HEK293T (cell line): Measurements from ENCODE around the gene APBB2.

ENCODE experiments used
- CTCF ChIA-PET: fragments of 350-600 bp; formaldehyde crosslinking; extraction: SDS; loops from one replicate; lab custom pipeline; 2021; ENCODE audit warnings: antibody characterized with exemption, inconsistent platforms; lab: Yijun Ruan, JAX
- POLR2A ChIA-PET: fragments of 350-600 bp; formaldehyde crosslinking; extraction: SDS; loops from one replicate; lab custom pipeline; 2020; ENCODE audit warnings: antibody characterized with exemption, inconsistent platforms; lab: Yijun Ruan, JAX
- DNase-seq: peaks from one replicate; pipeline ENCODE4 v3.0.0; 2012; ENCODE audit warnings: mixed read lengths; ENCODE audit errors: extremely low spot score
- ARNT ChIP-seq: fragments of 450-650 bp; IDR thresholded peaks from 2 replicates; pipeline ENCODE4 v1.6.1; 2017; ENCODE audit warnings: mild to moderate bottlenecking
- BHLHE40 ChIP-seq: fragments of 450-650 bp; IDR thresholded peaks from 2 replicates; pipeline ENCODE4 v1.6.1; 2016; ENCODE audit warnings: mild to moderate bottlenecking, moderate library complexity, borderline replicate concordance
- CTBP1 ChIP-seq: fragments of 450-650 bp; IDR thresholded peaks from 2 replicates; pipeline ENCODE4 v1.6.1; 2016; ENCODE audit warnings: borderline replicate concordance
- ELF4 ChIP-seq: fragments of 450-650 bp; IDR thresholded peaks from 2 replicates; pipeline ENCODE4 v1.6.1; 2017; ENCODE audit warnings: antibody characterized with exemption
- FOXA1 ChIP-seq: fragments of 450-650 bp; IDR thresholded peaks from 2 replicates; pipeline ENCODE4 v1.6.1; 2016; ENCODE audit warnings: mild to moderate bottlenecking
- FOXK2 ChIP-seq: fragments of 450-650 bp; IDR thresholded peaks from 2 replicates; pipeline ENCODE4 v1.6.1; 2016; ENCODE audit warnings: mild to moderate bottlenecking
- FOXM1 ChIP-seq: fragments of 450-650 bp; IDR thresholded peaks from 2 replicates; pipeline ENCODE4 v1.6.1; 2017; ENCODE audit warnings: mild to moderate bottlenecking, borderline replicate concordance
- HDGF ChIP-seq: fragments of 450-650 bp; IDR thresholded peaks from 2 replicates; pipeline ENCODE4 v1.6.1; 2017; ENCODE audit warnings: antibody characterized with exemption, borderline replicate concordance
- L3MBTL2 ChIP-seq: fragments of 450-650 bp; conservative IDR thresholded peaks from 2 replicates; pipeline ENCODE4 v1.6.1; 2016; ENCODE audit warnings: mild to moderate bottlenecking
- LEF1 ChIP-seq: fragments of 450-650 bp; IDR thresholded peaks from 2 replicates; pipeline ENCODE4 v1.6.1; 2017; ENCODE audit warnings: mild to moderate bottlenecking, borderline replicate concordance
- NFRKB ChIP-seq: fragments of 450-650 bp; IDR thresholded peaks from 2 replicates; pipeline ENCODE4 v1.6.1; 2016; ENCODE audit warnings: mild to moderate bottlenecking, moderate library complexity
- SP1 ChIP-seq: fragments of 450-650 bp; IDR thresholded peaks from 2 replicates; pipeline ENCODE4 v1.6.1; 2017
- SUZ12 ChIP-seq: fragments of 450-650 bp; IDR thresholded peaks from 2 replicates; pipeline ENCODE4 v1.6.1; 2016; ENCODE audit warnings: mild to moderate bottlenecking
- TARDBP ChIP-seq: fragments of 450-650 bp; IDR thresholded peaks from 2 replicates; pipeline ENCODE4 v1.6.1; 2016
- ZNF384 ChIP-seq: fragments of 450-650 bp; IDR thresholded peaks from 2 replicates; pipeline ENCODE4 v1.6.1; 2016
- TF ChIP-seq, protein P1 (sequence below): fragments of 450-650 bp; IDR thresholded peaks from 2 replicates; pipeline ENCODE4 v1.6.1; 2016

APBB2 gene

DNA sequence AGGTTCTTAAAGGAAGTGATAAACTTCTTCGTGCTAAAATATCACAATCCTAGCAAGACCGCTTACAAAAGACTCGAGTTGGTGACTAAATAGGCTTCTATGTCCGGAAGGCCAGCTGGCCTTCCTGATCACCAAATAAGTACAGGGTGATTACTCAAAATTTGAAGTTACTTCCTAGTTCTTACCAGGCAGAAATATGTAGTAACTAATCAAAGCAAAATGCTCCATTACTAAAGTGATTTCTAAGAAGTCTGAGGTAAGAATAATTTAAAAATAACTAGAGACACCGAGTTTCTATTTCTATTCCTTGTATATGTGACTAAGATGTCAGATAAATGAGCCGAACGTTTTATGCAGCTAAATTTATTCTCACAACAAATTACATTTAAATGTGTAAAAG lies 402.4 kb downstream of the APBB2 start:
- DNase-seq = no peak
- ChIA-PET CTCF (interaction anchor here (0.6 to 0.8 kb wide), 2 partner anchors 29 to 176 kb away, joined by 3 read pairs; no protein-coding TSS in a partner anchor), POLR2A (no interaction called here)
- TF ChIP-seq FOXA1 (no peak), LEF1 (no peak), ELF4 (no peak), ARNT (no peak), L3MBTL2 (no peak), BHLHE40 (no peak), HDGF (no peak), SUZ12 (no peak), FOXK2 (no peak), NFRKB (no peak), ZNF384 (no peak), FOXM1 (no peak), CTBP1 (no peak), TARDBP (no peak), SP1 (no peak)
- TF ChIP-seq, protein P1, sequence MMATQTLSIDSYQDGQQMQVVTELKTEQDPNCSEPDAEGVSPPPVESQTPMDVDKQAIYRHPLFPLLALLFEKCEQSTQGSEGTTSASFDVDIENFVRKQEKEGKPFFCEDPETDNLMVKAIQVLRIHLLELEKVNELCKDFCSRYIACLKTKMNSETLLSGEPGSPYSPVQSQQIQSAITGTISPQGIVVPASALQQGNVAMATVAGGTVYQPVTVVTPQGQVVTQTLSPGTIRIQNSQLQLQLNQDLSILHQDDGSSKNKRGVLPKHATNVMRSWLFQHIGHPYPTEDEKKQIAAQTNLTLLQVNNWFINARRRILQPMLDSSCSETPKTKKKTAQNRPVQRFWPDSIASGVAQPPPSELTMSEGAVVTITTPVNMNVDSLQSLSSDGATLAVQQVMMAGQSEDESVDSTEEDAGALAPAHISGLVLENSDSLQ = no peak

DNA sequence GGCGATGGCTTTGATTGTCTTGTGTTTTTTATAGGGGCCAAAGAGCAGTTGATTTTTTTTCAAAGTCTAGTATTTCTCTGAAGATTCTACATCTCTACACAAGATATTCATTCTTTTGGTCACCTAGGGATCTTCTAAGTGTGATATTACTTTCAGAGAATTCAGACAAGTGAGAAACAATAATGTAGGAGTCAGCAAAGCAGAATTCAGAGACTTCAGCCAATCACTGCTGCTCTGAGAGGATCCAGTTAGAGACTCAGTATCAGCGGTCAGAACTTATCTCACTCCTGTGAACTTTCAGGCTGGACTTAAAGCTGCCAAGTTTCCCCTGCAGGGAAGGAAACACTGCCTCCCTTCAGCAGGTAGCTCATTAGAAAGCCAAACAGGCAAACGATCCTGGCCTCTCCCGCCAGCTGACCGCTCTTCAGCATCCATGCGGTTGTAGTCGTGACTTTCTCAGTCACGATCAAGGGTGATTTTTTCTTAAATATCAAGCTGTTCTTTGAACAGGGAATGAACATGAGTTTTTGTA lies 405.4 kb downstream of the APBB2 start:
- POLR2A ChIA-PET = no interaction called here
- TF ChIP-seq LEF1 (no peak), FOXK2 (no peak), BHLHE40 (no peak), FOXM1 (no peak), SUZ12 (no peak), L3MBTL2 (no peak), ARNT (no peak), FOXA1 (no peak), ZNF384 (no peak), NFRKB (no peak), SP1 (no peak), TARDBP (no peak), HDGF (no peak), CTBP1 (no peak), ELF4 (no peak)
- TF ChIP-seq, protein P1 = no peak
- DNase-seq = no peak
- CTCF ChIA-PET = no interaction called here

DNA sequence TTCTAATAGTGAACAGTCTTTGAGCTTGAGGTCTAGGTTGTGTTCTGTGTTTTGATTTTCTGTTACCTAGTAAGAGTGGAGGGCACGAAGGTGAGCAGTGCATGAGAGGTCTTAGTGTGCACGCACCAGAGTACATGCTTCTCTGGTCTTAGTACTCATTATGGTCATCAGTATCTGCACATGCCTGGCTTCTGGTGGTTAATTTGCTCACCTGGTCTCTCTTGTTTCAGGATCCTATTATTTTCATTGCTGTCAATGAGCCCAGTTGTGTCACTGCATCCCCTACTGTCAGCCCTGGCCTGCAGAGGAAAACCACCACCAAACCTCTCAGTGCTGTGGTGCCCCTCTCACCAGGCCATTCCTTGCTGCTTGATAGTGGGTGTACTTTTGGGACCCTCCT lies 409.7 kb downstream of the APBB2 start:
- ChIA-PET POLR2A (no interaction called here), CTCF (interaction anchor here (0.6 kb wide), 1 partner anchor 37 kb away, joined by 3 read pairs; no protein-coding TSS in a partner anchor)
- TF ChIP-seq SP1 = no peak
- TF ChIP-seq, protein P1 = no peak
- no peak for TF ChIP-seq FOXA1
- no peak for TF ChIP-seq LEF1
- TF ChIP-seq L3MBTL2 = no peak
- no peak for TF ChIP-seq HDGF
- no peak for TF ChIP-seq SUZ12
- no peak for TF ChIP-seq BHLHE40
- TF ChIP-seq ZNF384 = no peak
- no peak for DNase-seq

DNA sequence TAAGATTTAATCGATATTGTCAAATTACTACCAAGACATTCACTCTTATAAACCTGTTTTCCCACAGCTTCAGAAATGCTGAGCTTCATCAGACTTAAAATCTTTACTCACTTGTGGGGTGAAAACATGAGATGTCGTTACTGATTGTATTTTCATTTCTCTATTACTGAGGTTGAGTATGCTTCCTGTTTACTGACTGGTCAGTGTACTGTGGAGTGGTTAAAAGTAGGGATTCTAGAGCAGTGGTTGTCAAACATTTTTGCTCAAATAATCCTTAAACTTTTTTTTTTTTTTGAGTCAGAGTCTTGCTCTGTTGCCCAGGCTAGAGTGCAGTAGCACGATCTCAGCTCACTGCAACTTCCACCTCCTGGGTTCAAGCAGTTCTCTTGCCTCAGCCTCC lies 414.3 kb downstream of the APBB2 start:
- no peak for DNase-seq
- TF ChIP-seq FOXA1 (no peak), HDGF (no peak), ARNT (no peak), NFRKB (no peak)
- ChIA-PET CTCF (no interaction called here), POLR2A (no interaction called here)

DNA sequence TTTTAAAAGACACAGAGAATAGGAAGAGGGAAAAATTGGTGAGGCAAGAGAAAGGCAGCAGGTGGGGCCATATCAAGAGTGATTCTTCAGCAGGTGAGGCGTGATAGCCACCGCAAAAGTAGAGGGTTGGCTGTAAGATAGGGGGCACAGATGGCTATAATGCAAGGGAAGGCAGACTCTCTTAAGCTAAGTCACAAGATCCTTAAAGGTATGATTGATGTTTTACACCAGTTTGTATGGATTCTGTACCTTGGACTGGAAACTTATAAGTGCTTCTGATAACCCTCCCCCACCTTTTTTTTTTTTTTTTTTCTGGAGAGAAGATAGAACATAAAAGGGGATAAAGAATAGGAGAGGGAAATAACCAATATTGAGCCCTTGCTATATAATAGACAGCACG lies 424.6 kb downstream of the APBB2 start:
- DNase-seq = no peak
- ChIA-PET POLR2A (no interaction called here), CTCF (interaction anchor here (0.6 kb wide), 1 partner anchor 349 kb away, joined by 6 read pairs; no protein-coding TSS in a partner anchor)
- TF ChIP-seq CTBP1 (no peak), FOXM1 (no peak), FOXA1 (no peak), FOXK2 (no peak), SUZ12 (no peak), ELF4 (no peak), NFRKB (no peak), ZNF384 (no peak), ARNT (no peak), HDGF (no peak), L3MBTL2 (no peak), LEF1 (no peak), TARDBP (no peak), SP1 (no peak), BHLHE40 (no peak)
- TF ChIP-seq, protein P1 = no peak
